Measurements from ENCODE around the gene RASL11B. TPM values are rescaled to one million over a fixed set of nuclear protein-coding genes. Genes with fewer than 3 reads are reported as not detected.

Gene RASL11B
- total and polyA plus RNA-seq, 2 donors (not counting 1 experiment from before 2014, with no cell fraction given) = 0.36 to 1.2 TPM

GRCh38 chr4:52883183-52883621, 21.1 kb downstream of the RASL11B start:
- Mint-ChIP-seq H3K4me3 (no peak overlapping the region), H3K27ac (no peak overlapping the region), H3K4me1 (no peaks in the 10 kb centered on the region), H3K9me3 (ENCODE audit: insufficient read depth) (no peaks in the 10 kb centered on the region), H3K27me3 (no peaks in the 10 kb centered on the region)
- H3K36me3 ChIP-seq (replicated peaks in 1 of 2; ENCODE audit: control extremely low read depth in 1 of 2, control insufficient read depth in 1 of 2, extremely low read depth in 1 of 2, insufficient read depth in 2 of 2, low read length in 1 of 2) = peaks cover 0 to 13% of the 10 kb centered on the region in 2 experiments
- intact Hi-C loops (cut with micrococcal nuclease) = no loop called here
- H3K79me2 ChIP-seq (ENCODE audit: control insufficient read depth, insufficient read depth, low read length) = no peaks in the 10 kb centered on the region
- CTCF ChIA-PET = interaction anchor here (0.9 kb wide), 1 partner anchor 9 kb away, joined by 4 read pairs; no protein-coding TSS in a partner anchor
- no peak overlapping the region for H3K4me2 ChIP-seq (replicated peaks; ENCODE audit: low read depth, low read length, poor library complexity, severe bottlenecking)
- DNase-seq = no peak
- H3K9ac ChIP-seq (ENCODE audit: low read length) = no peak overlapping the region
- POLR2A ChIA-PET = no interaction called here
- H2AFZ ChIP-seq (ENCODE audit: insufficient read depth, low read depth, low read length, poor library complexity, severe bottlenecking) = no peak overlapping the region
- no peaks in the 10 kb centered on the region for H3K27me3 ChIP-seq (replicated peaks in 1 of 4; ENCODE audit: control extremely low read depth in 1 of 4, control insufficient read depth in 3 of 4, insufficient read depth in 4 of 4, low read length in 3 of 4)
- WGBS (ENCODE audit: insufficient coverage) = 93% methylated on average over 3 of the region's 4 CpGs
- H3K4me3 ChIP-seq (ENCODE audit: control extremely low read depth in 1 of 5, extremely low read depth in 1 of 5, insufficient read depth in 1 of 5, low read depth in 2 of 5, low read length in 4 of 5) = no peak overlapping the region
- TF ChIP-seq CTCF (IDR thresholded peaks at IDR 0.05) (no peak), EZH2 (IDR thresholded peaks at IDR 0.05; ENCODE audit: borderline replicate concordance, insufficient read depth, low read depth, low read length, poor library complexity, severe bottlenecking) (no peak)
- no peak for ATAC-seq (ENCODE audit: low read depth)
- no peaks in the 10 kb centered on the region for H4K20me1 ChIP-seq (ENCODE audit: control insufficient read depth, insufficient read depth, low read length, poor library complexity, severe bottlenecking)
- H3K9me3 ChIP-seq (ENCODE audit: control extremely low read depth in 1 of 3, control insufficient read depth in 2 of 3, insufficient read depth in 1 of 3, low read length in 2 of 3) = peaks cover 0 to 8% (median 0%) of the 10 kb centered on the region in 3 donors
- no peaks in the 10 kb centered on the region for H3K4me1 ChIP-seq (ENCODE audit: control insufficient read depth in 2 of 2, insufficient read depth in 2 of 2, low read length in 2 of 2)
- no peak overlapping the region for H3K27ac ChIP-seq (ENCODE audit: low read length in 2 of 2)

- H2AFZ ChIP-seq (ENCODE audit: insufficient read depth, low read depth, low read length, poor library complexity, severe bottlenecking) = no peak overlapping the region
- TF ChIP-seq EZH2 (IDR thresholded peaks at IDR 0.05; ENCODE audit: borderline replicate concordance, insufficient read depth, low read depth, low read length, poor library complexity, severe bottlenecking) = no peak
- TF ChIP-seq CTCF (IDR thresholded peaks at IDR 0.05) = no peak
- H3K4me2 ChIP-seq (replicated peaks; ENCODE audit: low read depth, low read length, poor library complexity, severe bottlenecking) = no peak overlapping the region
- H3K9me3 Mint-ChIP-seq (ENCODE audit: insufficient read depth) = peaks cover 3% of the 10 kb centered on the region
- peaks cover 0 to 8% (median 0%) of the 10 kb centered on the region in 3 donors for H3K9me3 ChIP-seq (ENCODE audit: control extremely low read depth in 1 of 3, control insufficient read depth in 2 of 3, insufficient read depth in 1 of 3, low read length in 2 of 3)
- no peak for ATAC-seq (ENCODE audit: low read depth)
- no peak overlapping the region for H3K27ac ChIP-seq (ENCODE audit: low read length in 2 of 2)
- ChIA-PET POLR2A (no interaction called here), CTCF (interaction anchor here (0.9 kb wide), 1 partner anchor 8 kb away, joined by 4 read pairs; no protein-coding TSS in a partner anchor)
- H3K4me3 ChIP-seq (ENCODE audit: control extremely low read depth in 1 of 5, extremely low read depth in 1 of 5, insufficient read depth in 1 of 5, low read depth in 2 of 5, low read length in 4 of 5) = no peak overlapping the region
- H3K27me3 Mint-ChIP-seq = no peaks in the 10 kb centered on the region
- H4K20me1 ChIP-seq (ENCODE audit: control insufficient read depth, insufficient read depth, low read length, poor library complexity, severe bottlenecking) = no peaks in the 10 kb centered on the region
- no peaks in the 10 kb centered on the region for H3K27me3 ChIP-seq (replicated peaks in 1 of 4; ENCODE audit: control extremely low read depth in 1 of 4, control insufficient read depth in 3 of 4, insufficient read depth in 4 of 4, low read length in 3 of 4)
- H3K27ac Mint-ChIP-seq = no peak overlapping the region
- no peak for DNase-seq
- H3K9ac ChIP-seq (ENCODE audit: low read length) = no peak overlapping the region
- no peaks in the 10 kb centered on the region for H3K4me1 Mint-ChIP-seq
- H3K4me1 ChIP-seq (ENCODE audit: control insufficient read depth in 2 of 2, insufficient read depth in 2 of 2, low read length in 2 of 2) = no peaks in the 10 kb centered on the region
- H3K79me2 ChIP-seq (ENCODE audit: control insufficient read depth, insufficient read depth, low read length) = no peaks in the 10 kb centered on the region
- 94% methylated on average over 4 of the region's 4 CpGs for WGBS (ENCODE audit: insufficient coverage)
- intact Hi-C loops (cut with micrococcal nuclease) = no loop called here
- H3K36me3 ChIP-seq (replicated peaks in 1 of 2; ENCODE audit: control extremely low read depth in 1 of 2, control insufficient read depth in 1 of 2, extremely low read depth in 1 of 2, insufficient read depth in 2 of 2, low read length in 1 of 2) = peaks cover 0 to 13% of the 10 kb centered on the region in 2 experiments
- H3K4me3 Mint-ChIP-seq = no peak overlapping the region
Observed at GRCh38 chr4:52883707-52884669, 21.9 kb downstream of the RASL11B start.
